Anterior cingulate cortex (tissue), 58 donors: Measurements from ENCODE around the gene SMAD6.

Experiments
- DNase-seq, 58 donors: peaks; one replicate each; lab custom pipeline; 2025; lab: John Stamatoyannopoulos, UW

SMAD6 gene

DNA sequence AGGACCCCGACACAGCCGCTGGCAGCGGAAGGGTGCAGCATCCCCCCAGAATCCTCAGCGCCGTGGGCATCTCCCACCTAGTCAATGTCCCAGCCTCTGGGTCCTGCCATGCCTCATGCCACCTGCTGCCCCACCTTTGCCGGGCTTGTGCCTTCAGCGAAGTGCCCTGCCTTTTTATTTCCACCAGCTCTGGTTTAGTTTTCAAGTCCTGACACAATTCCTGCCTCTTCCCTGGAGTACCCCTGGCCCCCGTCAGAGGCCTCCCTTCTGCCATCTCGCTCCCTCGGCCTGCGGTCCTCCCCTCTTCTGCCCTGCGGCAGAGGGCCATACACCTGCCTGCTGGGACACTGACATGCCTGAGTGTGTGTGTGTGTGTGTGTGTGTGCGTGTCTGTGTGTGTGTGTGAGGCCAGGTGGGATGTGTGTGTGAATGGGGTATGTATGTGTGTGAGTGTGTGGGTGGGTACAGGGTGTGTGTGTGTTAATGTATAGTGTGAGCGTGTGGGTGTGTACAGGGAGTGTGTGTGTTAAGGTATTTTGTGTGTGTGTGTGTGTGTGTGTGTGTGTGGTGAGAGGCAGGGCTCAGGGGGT lies 129.9 kb downstream of the SMAD6 start:
- no peak for DNase-seq
